OCI-LY7 (cell line): Measurements from ENCODE around the gene DOCK1. TPM values are rescaled to one million over a fixed set of nuclear protein-coding genes. Genes with fewer than 3 reads are reported as not detected.

Experiments
- BruUV-seq: library from RNA; stranded (reverse); fragments of 400-500 nt; replicated peaks from 2 replicates; lab custom pipeline; 2021; lab: Mats Ljungman, UMichigan
- CTCF ChIA-PET: fragments of 300-600 bp; sonication (Branson Sonifier 250); formaldehyde crosslinking; loops from one replicate; lab custom pipeline; 2022; ENCODE audit warnings: antibody characterized with exemption; ENCODE audit not compliant: unreplicated experiment; lab: Charles Lee
- POLR2A ChIA-PET: fragments of 300-600 bp; sonication (Branson Sonifier 250); formaldehyde crosslinking; loops from one replicate; lab custom pipeline; 2022; ENCODE audit warnings: antibody characterized with exemption; lab: Charles Lee
- DNase-seq: peaks from one replicate; pipeline ENCODE4 v3.0.0-alpha.2; 2015; ENCODE audit warnings: low spot score
- H2AFZ ChIP-seq: fragments of 200-600 bp; sonication (generic), shearing (Covaris generic); 2 replicates; pipeline ENCODE4 v1.6.1; 2014; ENCODE audit warnings: mild to moderate bottlenecking, antibody characterized with exemption, low read length, moderate library complexity
- H3K27ac ChIP-seq: fragments of 200-600 bp; sonication (generic); 2 replicates; pipeline ENCODE4 v1.5.1; 2014; ENCODE audit warnings: mixed run types, low read depth, mild to moderate bottlenecking, moderate library complexity, low read length, inconsistent platforms; ENCODE audit not compliant: poor library complexity, severe bottlenecking
- H3K36me3 ChIP-seq: fragments of 200-600 bp; sonication (generic); 2 replicates; pipeline ENCODE4 v1.6.1; 2014; ENCODE audit warnings: mild to moderate bottlenecking, antibody characterized with exemption, low read length, moderate library complexity, mixed read lengths; ENCODE audit not compliant: insufficient read depth
- H3K4me1 ChIP-seq: fragments of 200-600 bp; sonication (generic); 2 replicates; pipeline ENCODE4 v1.5.1; 2014; ENCODE audit warnings: mild to moderate bottlenecking, low read length; ENCODE audit not compliant: insufficient read depth, poor library complexity, severe bottlenecking
- H3K4me2 ChIP-seq: fragments of 200-600 bp; sonication (generic); 2 replicates; pipeline ENCODE4 v1.6.1; 2014; ENCODE audit warnings: mild to moderate bottlenecking, low read length
- H3K4me3 ChIP-seq: fragments of 200-600 bp; sonication (generic); 2 replicates; pipeline ENCODE4 v1.5.1; 2014; ENCODE audit warnings: mild to moderate bottlenecking, low read depth, low read length; ENCODE audit not compliant: poor library complexity, severe bottlenecking
- H3K79me2 ChIP-seq: fragments of 200-600 bp; sonication (generic); 2 replicates; pipeline ENCODE4 v1.6.1; 2016; ENCODE audit warnings: low read depth, mild to moderate bottlenecking, low read length, moderate library complexity, mixed read lengths; ENCODE audit not compliant: insufficient read depth
- H3K9me2 ChIP-seq: fragments of 200-600 bp; sonication (generic); 2 replicates; pipeline ENCODE4 v1.6.1; 2016; ENCODE audit warnings: mild to moderate bottlenecking, low read length, mixed read lengths; ENCODE audit not compliant: insufficient read depth
- H3K9me3 ChIP-seq: fragments of 200-600 bp; sonication (generic); 2 replicates; pipeline ENCODE4 v1.6.1; 2014; ENCODE audit warnings: mild to moderate bottlenecking, mixed run types, low read length, mixed read lengths
- H4K20me1 ChIP-seq: fragments of 200-600 bp; sonication (generic); 2 replicates; pipeline ENCODE4 v1.6.1; 2014; ENCODE audit warnings: mild to moderate bottlenecking, antibody characterized with exemption, low read length, moderate library complexity, mixed read lengths; ENCODE audit not compliant: insufficient read depth
- CTCF ChIP-seq: fragments of 200-600 bp; sonication (generic); conservative IDR thresholded peaks from 2 replicates; pipeline ENCODE4 v1.5.1; 2014; ENCODE audit warnings: mild to moderate bottlenecking, antibody characterized with exemption, low read length, moderate library complexity, mixed read lengths
- EZH2phosphoT487 ChIP-seq: fragments of 200-600 bp; sonication (generic); IDR thresholded peaks from 2 replicates; pipeline ENCODE4 v1.6.1; 2018; ENCODE audit warnings: low read depth, borderline replicate concordance, mild to moderate bottlenecking, mixed run types, antibody characterized with exemption, low read length, moderate library complexity, mixed read lengths
- intact Hi-C: fragments of 100-400 bp; cut with micrococcal nuclease; formaldehyde crosslinking; loops from one replicate; pipeline ENCODE4 v1.10.0; 2022; ENCODE audit not compliant: unreplicated experiment
- total RNA-seq, 2 experiments: library from RNA; depleted of rRNA in 1 of 2; stranded (reverse); fragments of >200 nt in 1 of 2; shearing (Covaris generic) in 1 of 2; gene quantifications; 2 replicates each; pipeline ENCODE4 v1.2.3, GENCODE V29; 2014 to 2022

DOCK1 gene
- total RNA-seq, 2 experiments from 2014 or later: not detected

- H3K4me3 ChIP-seq: no peak overlapping the region
- no peak for DNase-seq
- intact Hi-C loops: no loop called here
- no peak overlapping the region for H3K4me2 ChIP-seq
- H3K27ac ChIP-seq: no peak overlapping the region
- H2AFZ ChIP-seq: no peak overlapping the region
- ChIA-PET POLR2A (interaction anchor here (0.7 kb wide), 1 partner anchor 35 kb away, joined by 3 read pairs; no protein-coding TSS in a partner anchor), CTCF (no interaction called here)
- H3K9me2 ChIP-seq: no peaks in the 10 kb centered on the region
- H4K20me1 ChIP-seq: no peaks in the 10 kb centered on the region
- no peaks in the 10 kb centered on the region for H3K4me1 ChIP-seq
- no peaks in the 10 kb centered on the region for H3K36me3 ChIP-seq
- H3K9me3 ChIP-seq: no peaks in the 10 kb centered on the region
- no peaks in the 10 kb centered on the region for H3K79me2 ChIP-seq
- TF ChIP-seq EZH2phosphoT487 (no peak), CTCF (no peak)
- no TSS peak for BruUV-seq
These were observed 293.5 kb downstream of the DOCK1 start for GRCh38 chr10:127198721-127199120.

GRCh38 chr10:127200646-127201045, 295.4 kb downstream of the DOCK1 start:
- no peak overlapping the region for H3K4me2 ChIP-seq
- CTCF ChIA-PET: no interaction called here

More at GRCh38 chr10:127200646-127201045, 295.4 kb downstream of the DOCK1 start:
- BruUV-seq: no TSS peak
- Histone ChIP-seq H2AFZ (no peak overlapping the region), H3K9me3 (no peaks in the 10 kb centered on the region), H3K4me1 (no peaks in the 10 kb centered on the region), H3K36me3 (no peaks in the 10 kb centered on the region), H3K79me2 (no peaks in the 10 kb centered on the region), H4K20me1 (no peaks in the 10 kb centered on the region), H3K4me3 (no peak overlapping the region), H3K27ac (no peak overlapping the region), H3K9me2 (no peaks in the 10 kb centered on the region)
- intact Hi-C loops: no loop called here
- POLR2A ChIA-PET: no interaction called here
- TF ChIP-seq CTCF (no peak), EZH2phosphoT487 (no peak)
- no peak for DNase-seq
